Stimulated activated CD4-positive, alpha-beta T cell treated with anti-CD3 and anti-CD28 coated beads, TNF-alpha, amount 100 ng/mL, for 1 hour (primary cell): ENCODE measurements around the gene TRAPPC6A.
"Not testable (repeated sequence)": the region's sequence is repeated elsewhere in the genome, so short reads cannot be mapped to it uniquely, and the experiment has no call there.

ENCODE experiments used
- DNase-seq, 3 donors: peaks; one replicate each; pipeline ENCODE4 v3.0.0-alpha.2; 2020; ENCODE audit warnings: low read depth in 3 of 3, low spot score in 1 of 3

The TRAPPC6A gene

GRCh38 chr19:45133661-45134060, 44.4 kb downstream of the TRAPPC6A start:
- DNase-seq = no peak

GRCh38 chr19:45130888-45131615, 47.0 kb downstream of the TRAPPC6A start:
- DNase-seq = no peak

DNA sequence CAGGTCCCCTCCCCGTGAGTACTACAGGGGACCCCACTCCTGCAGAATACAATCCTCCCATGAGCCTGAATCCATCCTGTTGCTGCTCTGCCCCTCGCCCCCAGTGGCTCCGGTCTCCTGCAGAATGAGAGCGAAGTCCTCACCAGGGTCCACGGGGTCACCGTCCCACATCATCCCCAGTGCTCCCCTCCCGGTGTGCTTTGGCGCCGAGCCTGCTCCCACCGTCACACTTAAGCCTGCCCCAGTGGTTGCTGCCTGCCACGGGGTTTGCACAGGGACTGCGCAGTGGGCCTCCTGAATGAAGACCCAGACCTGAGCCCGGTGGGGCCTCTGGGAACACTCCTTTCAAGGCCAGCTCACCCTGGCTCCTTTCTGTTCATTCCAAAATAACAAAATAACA, 47.8 kb downstream of the TRAPPC6A start:
- no peak for DNase-seq

DNA sequence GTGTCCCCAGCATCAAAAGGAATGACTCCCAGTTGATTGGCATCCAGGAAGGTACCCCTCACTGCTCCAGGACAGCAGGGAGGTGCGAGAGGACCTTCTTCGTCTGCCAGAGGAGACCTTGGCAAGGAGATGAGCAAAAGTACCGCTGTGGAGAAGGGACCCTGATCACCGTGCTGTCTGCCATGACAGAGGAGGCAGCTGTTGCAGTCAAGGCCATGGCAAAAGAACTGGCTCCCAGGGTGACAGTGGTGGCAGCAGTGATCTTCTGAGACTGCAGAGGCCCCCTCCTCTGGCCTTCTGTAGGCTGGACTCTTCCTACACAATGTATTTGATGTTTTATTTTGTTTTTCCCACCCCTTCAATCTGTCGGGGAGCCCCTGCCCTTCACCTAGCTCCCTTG, 49.2 kb downstream of the TRAPPC6A start:
- no peak for DNase-seq

DNA sequence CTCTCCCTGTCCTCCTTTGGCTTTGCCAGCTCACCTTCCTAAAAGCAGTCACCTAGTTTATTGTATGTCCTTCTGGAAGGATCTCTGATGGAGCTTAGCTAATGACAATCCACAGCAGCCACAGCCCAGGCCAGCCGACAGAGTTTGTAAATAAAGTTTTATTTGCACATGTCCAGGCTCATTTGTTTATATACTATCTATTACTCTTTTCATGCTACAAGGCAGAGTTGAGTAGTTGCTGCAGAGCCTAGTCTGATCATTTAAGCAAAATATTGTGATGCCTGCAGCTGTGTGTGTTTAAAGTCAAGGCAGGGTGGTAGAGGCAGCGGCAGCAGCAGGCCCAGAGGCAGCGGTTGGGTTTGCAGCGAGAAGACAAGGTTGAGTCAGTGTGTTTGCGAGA, 49.9 kb downstream of the TRAPPC6A start:
- no peak for DNase-seq

DNA sequence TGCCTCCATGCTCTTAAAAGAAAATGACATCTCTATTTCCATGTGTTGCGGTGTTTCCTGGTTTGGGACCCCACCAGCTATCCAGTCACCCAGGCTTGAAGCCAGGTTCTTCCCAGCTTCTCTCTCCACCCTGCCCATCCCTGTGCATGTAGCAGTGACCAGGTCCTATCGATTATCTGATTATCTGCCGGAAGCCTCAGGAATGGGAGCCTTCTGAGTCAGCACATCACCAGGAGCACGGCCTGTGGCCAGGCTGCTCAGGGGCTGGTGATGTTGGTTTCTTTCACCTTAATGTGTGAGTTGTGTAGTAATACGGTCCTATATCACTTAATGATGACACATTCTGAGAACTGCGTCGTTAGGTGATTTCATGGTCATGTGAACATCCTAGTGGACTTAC, 51.4 kb downstream of the TRAPPC6A start:
- DNase-seq = no peak

GRCh38 chr19:45125975-45126493, 52.0 kb downstream of the TRAPPC6A start:
- peak in 2 of 3 donors; percentile 27 to 58 for DNase-seq

DNA sequence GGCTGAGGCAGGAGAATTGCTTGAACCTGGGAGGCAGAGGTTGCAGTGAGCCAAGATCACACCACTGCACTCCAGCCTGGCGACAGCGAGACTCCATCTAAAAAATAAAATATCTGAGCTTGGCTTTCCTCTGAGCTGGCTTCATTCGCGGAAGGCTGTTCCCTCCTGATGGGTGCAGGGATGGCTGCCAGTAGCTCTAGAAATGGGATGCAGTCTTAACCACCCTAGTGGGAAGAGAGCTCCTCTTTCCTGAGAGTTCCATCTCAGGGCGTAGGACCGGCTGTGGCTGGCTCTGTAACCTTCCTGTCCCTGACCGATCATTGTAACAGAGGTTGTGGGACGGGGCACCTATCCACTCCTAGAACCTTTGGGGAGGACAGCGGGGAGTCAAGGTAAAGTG, 52.7 kb downstream of the TRAPPC6A start:
- no peak for DNase-seq

DNA sequence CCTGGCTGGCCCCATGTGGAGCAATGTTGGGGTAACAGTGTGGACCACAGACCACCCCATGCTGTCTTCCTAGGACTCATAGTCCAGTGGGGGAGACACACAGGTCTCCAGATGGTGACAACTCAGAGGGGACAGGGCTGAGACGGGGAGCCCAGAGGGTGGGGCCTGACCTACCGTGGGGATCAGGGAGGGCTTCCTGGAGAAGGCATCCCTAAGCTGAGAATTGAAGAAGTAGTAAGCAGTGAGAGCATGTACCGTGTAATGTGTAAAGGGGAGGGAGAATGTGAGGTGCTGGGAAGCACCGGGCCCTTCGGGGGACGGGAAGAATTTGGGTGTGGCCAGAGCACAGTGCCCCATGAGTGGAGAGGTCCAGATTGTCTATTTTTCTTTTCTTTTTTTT, 54.0 kb downstream of the TRAPPC6A start:
- DNase-seq = no peak

GRCh38 chr19:45123440-45123850, 54.6 kb downstream of the TRAPPC6A start:
- no peak for DNase-seq

DNA sequence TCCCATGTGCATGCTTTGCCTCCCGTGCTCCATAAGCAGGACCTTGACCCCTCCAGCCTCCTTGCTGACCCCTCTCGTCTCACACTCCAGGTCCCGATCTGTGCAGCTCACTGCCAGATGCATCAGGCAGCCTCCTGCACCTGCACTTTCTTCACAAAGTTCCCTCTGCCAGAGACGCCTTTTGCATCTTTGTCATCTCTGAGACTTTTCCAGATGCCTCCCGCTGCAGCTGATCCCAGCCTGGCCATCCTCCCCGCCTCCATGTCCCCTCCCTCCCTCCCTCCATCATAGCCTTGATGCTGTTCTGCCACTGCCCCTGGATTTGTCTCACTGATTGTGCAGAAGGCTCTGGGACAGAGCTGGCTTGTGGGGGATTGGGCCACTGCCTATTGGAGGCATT, 55.2 kb downstream of the TRAPPC6A start:
- DNase-seq = no peak

GRCh38 chr19:45121827-45122345, 56.2 kb downstream of the TRAPPC6A start:
- no peak for DNase-seq

DNA sequence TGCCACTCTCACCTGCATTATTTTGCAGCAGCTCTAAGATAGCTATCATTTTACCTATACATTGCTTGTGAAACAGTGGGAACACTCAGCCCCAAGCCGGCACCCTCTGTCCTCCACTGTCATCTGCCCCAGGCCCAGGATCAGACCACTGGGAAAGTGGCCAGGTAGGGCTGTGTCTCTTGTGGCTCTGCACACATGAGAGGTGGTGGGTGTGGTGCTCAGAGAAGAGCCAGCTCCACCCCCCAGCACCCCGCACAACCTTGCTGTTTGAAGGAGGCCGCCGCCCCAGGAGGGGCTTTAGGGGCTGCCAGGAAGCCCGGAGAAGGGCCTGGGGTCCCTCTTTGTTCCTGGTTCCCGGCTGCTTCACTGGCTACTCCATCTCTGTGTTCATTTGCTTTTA, 58.5 kb downstream of the TRAPPC6A start:
- no peak for DNase-seq

DNA sequence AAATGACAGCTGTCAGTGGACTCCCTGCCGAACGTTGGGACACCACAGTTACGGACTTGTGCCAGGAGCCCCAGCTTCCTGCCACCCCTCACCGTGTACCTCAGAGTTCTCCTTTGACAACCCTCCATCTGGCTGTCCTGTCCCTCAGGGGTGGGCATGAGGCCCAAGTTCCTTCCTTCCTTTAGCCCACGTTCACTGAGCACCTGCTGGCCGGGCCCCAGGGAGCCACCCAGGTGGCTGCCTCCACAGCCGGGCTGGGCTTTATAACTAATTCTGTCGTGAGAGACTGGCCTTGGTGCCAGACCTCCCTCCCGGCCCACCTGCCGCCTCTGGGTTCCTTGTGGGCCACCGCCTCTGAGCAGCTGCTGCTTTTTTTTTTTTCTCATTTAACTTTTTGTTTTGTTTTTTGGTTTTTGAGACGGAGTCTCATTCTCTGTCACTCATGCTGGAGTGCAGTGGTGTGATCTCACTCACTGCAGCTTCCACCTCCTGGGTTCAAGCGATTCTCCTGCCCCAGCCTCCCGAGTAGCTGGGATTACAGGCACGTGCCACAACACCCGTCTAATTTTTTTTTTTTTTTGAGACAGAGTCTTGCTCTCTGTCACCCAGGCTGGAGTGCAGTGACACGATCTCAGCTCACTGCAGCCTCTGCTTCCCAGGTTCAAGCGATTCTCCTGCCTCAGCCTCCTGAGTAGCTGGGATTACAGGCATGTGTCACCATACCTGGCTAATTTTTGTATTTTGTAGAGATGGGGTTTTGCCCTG, 59.3 kb downstream of the TRAPPC6A start:
- DNase-seq = not testable (repeated sequence)

GRCh38 chr19:45118106-45118505, 59.9 kb downstream of the TRAPPC6A start:
- no peak for DNase-seq

GRCh38 chr19:45117671-45118070, 60.4 kb downstream of the TRAPPC6A start:
- DNase-seq = no peak

DNA sequence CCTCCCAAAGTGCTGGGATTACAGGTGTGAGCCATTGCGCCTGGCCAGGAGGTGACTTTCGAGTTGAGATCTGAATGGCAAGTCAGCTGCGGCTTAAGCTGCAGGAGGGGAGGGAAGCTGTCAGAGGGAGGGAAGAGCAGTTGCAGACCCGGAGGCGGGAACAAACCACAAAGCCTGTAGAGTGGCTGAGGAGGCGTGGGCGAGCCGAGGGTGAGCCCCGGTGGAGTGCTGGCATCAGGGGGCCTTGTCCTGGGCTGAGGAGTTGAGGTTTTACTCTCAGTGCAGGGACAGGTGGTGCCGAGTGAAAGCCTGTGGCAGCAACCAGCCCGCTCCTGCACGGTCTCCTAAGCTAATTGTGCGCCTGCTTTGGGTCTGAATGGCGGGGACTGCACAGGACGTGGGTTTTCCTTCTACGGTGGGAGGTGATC, 60.9 kb downstream of the TRAPPC6A start:
- DNase-seq = peak in 1 of 3 donors; percentile 30

DNA sequence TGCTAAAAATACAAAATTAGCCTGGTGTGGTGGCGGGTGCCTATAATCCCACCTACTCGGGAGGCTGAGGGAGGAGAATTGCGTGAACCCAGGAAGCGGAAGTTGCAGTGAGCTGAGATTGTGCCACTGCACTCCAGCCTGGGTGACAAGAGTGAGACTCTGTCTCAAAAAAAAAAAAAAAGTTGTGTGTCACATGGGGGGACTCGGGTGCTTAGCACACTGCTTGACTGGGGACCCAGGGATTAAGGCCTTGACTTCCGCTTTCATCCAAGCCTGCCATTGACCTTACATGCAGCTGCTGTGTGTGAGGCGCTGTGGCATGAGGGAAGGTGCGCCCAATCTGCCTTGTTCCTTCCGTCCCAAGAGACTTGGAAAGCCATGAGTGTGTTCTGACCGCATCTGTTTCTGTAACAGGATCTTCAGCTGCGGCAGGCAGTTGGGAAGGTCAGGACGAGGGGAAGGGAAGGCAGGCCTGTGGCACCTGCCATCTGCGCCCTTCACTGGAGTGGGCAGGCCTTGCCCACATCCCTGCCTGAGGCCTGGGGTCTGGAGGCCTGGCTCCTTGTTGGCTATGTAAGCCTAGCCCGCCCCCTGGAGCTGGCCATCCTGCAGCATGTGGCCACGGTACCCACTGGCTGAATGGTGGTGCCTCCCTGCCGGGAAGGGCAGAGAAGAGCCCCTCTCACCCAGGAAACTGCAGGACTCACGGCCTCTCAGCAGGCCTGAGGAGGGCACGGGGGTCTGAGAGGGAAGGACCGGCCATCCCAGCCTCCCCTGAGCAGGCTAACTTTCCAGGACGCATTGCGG, 62.0 kb downstream of the TRAPPC6A start:
- DNase-seq = no peak

GRCh38 chr19:45114116-45114515, 63.9 kb downstream of the TRAPPC6A start:
- no peak for DNase-seq

DNA sequence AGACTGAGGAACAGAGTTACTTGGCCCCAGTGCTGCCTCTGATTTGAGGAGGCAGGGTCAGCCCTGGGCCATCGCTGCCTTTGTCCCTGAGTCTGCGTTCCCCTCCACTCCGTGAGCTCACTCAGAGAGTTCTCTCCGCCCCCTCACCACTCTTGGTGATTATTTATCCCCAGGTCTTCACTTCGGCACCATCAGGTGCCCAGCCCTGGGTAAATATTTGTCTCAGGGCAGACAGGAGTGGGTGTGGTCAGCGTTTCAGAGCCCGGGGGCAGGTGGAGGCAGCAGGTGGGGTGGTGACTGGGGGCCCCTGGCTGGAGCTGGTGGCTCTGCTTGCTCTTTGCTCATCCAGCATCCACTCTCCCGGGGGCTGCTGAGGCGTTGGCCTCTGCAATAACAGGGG, 64.4 kb downstream of the TRAPPC6A start:
- no peak for DNase-seq
